NB4 (cell line): Measurements from ENCODE around the gene MYCBP2.
"Not testable (repeated sequence)": the region's sequence is repeated elsewhere in the genome, so short reads cannot be mapped to it uniquely, and the experiment has no call there.

Experiments used
- MYC ChIP-seq: IDR thresholded peaks from 2 replicates; pipeline ENCODE4 v1.6.1; 2011; ENCODE audit warnings: low read depth, low read length
- POLR2A ChIP-seq: IDR thresholded peaks from 2 replicates; pipeline ENCODE4 v1.6.1; 2011; ENCODE audit warnings: mild to moderate bottlenecking; ENCODE audit not compliant: insufficient read length; ENCODE audit errors: extremely low read depth
- TF ChIP-seq, protein P1 (sequence below): IDR thresholded peaks from one replicate; pipeline ENCODE4 v1.5.1; 2012; ENCODE audit warnings: low read depth, low read length

DNA sequence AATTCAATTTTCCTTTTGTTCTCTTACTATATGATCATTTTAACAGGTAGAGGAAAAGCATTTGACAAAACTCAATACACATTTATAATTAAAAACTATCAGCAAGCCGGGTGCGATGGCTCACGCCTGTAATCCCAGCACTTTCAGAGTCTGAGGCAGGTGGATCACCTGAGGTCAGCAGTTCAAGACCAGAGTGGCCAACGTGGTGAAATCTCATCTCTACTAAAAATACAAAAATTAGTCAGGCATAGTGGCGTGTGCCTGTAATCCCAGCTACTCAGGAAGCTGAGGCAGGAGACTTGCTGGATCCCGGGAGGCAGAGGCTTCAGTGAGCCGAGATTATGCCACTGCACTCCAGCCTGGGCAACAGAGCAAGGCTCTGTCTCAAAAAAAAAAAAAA is 11.4 kb downstream of the MYCBP2 start:
- TF ChIP-seq, protein P1, sequence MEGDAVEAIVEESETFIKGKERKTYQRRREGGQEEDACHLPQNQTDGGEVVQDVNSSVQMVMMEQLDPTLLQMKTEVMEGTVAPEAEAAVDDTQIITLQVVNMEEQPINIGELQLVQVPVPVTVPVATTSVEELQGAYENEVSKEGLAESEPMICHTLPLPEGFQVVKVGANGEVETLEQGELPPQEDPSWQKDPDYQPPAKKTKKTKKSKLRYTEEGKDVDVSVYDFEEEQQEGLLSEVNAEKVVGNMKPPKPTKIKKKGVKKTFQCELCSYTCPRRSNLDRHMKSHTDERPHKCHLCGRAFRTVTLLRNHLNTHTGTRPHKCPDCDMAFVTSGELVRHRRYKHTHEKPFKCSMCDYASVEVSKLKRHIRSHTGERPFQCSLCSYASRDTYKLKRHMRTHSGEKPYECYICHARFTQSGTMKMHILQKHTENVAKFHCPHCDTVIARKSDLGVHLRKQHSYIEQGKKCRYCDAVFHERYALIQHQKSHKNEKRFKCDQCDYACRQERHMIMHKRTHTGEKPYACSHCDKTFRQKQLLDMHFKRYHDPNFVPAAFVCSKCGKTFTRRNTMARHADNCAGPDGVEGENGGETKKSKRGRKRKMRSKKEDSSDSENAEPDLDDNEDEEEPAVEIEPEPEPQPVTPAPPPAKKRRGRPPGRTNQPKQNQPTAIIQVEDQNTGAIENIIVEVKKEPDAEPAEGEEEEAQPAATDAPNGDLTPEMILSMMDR = not testable (repeated sequence)
- TF ChIP-seq MYC, POLR2A: not testable (repeated sequence)
